Keratinocyte (primary cell): ENCODE data around the gene ADH5. TPM values are rescaled to one million over a fixed set of nuclear protein-coding genes. Genes with fewer than 3 reads are reported as not detected.

Experiments
- DNase-seq: peaks from one replicate; pipeline ENCODE4 v3.0.0-alpha.2; 2011; ENCODE audit warnings: low read depth, missing footprints, low spot score
- FAIRE-seq: peaks from 2 replicates; lab custom pipeline; 2011; peaks lifted over from hg19 to GRCh38; lab: Jason Lieb, UNC
- H2AFZ ChIP-seq: 2 replicates; pipeline ENCODE4 v1.6.0; 2012; ENCODE audit warnings: low read length, control low read depth, inconsistent platforms; ENCODE audit not compliant: control insufficient read depth
- H3K27ac ChIP-seq: 2 replicates; pipeline ENCODE4 v1.5.1; 2011; ENCODE audit warnings: low read length; ENCODE audit not compliant: control insufficient read depth, insufficient read depth
- H3K27me3 ChIP-seq: 3 replicates; pipeline ENCODE4 v1.6.0; 2011; ENCODE audit warnings: low read length; ENCODE audit not compliant: control insufficient read depth, insufficient read depth; ENCODE audit errors: extremely low read depth
- H3K36me3 ChIP-seq, 2 experiments: 2 replicates in 1 of 2; 3 replicates in 1 of 2; pipeline ENCODE4 v1.5.1; 2011; ENCODE audit warnings: low read length in 2 of 2, mild to moderate bottlenecking in 1 of 2; ENCODE audit not compliant: control insufficient read depth in 2 of 2, insufficient read depth in 2 of 2; ENCODE audit errors: extremely low read depth in 1 of 2
- H3K4me1 ChIP-seq: 3 replicates; pipeline ENCODE4 v1.5.1; 2011; ENCODE audit warnings: low read length; ENCODE audit not compliant: control insufficient read depth, insufficient read depth; ENCODE audit errors: extremely low read depth
- H3K4me2 ChIP-seq: 3 replicates; pipeline ENCODE4 v1.6.0; 2011; ENCODE audit warnings: low read depth, low read length; ENCODE audit not compliant: control insufficient read depth, insufficient read depth; ENCODE audit errors: extremely low read depth
- H3K4me3 ChIP-seq, 3 experiments: fragments of 200-600 bp in 1 of 3; sonication (generic) in 1 of 3; 2 replicates in 2 of 3; 3 replicates in 1 of 3; pipeline ENCODE4 v1.5.1; 2011 to 2016; ENCODE audit warnings: low read length in 3 of 3, mild to moderate bottlenecking in 3 of 3, control low read depth in 2 of 3, inconsistent platforms in 1 of 3, low read depth in 1 of 3, mixed read lengths in 1 of 3, mixed run types in 1 of 3, moderate library complexity in 1 of 3; ENCODE audit not compliant: control insufficient read depth in 2 of 3, insufficient read depth in 2 of 3; ENCODE audit errors: extremely low read depth in 1 of 3
- H3K79me2 ChIP-seq: 2 replicates; pipeline ENCODE4 v1.6.0; 2012; ENCODE audit warnings: low read length; ENCODE audit not compliant: control insufficient read depth, insufficient read depth
- H3K9ac ChIP-seq: 3 replicates; pipeline ENCODE4 v1.6.0; 2011; ENCODE audit warnings: low read length; ENCODE audit not compliant: control insufficient read depth, insufficient read depth; ENCODE audit errors: extremely low read depth
- H3K9me1 ChIP-seq: 3 replicates; pipeline ENCODE4 v1.6.0; 2011; ENCODE audit warnings: low read length; ENCODE audit not compliant: control insufficient read depth, insufficient read depth; ENCODE audit errors: extremely low read depth
- H3K9me3 ChIP-seq: 2 replicates; pipeline ENCODE4 v1.5.1; 2012; ENCODE audit warnings: low read depth, low read length; ENCODE audit not compliant: control insufficient read depth
- H4K20me1 ChIP-seq: 3 replicates; pipeline ENCODE4 v1.6.0; 2011; ENCODE audit warnings: low read length; ENCODE audit not compliant: control insufficient read depth, insufficient read depth; ENCODE audit errors: extremely low read depth
- EZH2 ChIP-seq: IDR thresholded peaks from one replicate; pipeline ENCODE4 v1.6.1; 2012; ENCODE audit warnings: inconsistent platforms, mild to moderate bottlenecking, low read length, moderate library complexity
- dilution Hi-C: fragments of 300-500 bp; cut with MboI; formaldehyde crosslinking; loops from one replicate; pipeline ENCODE4 v1.7.0; 2020; ENCODE audit warnings: low sequenced_read_pairs; ENCODE audit not compliant: extremely low pct_ligation_motif_present
- polyA plus RNA-seq, 5 experiments: library from polyadenylated mRNA; depleted of rRNA in 3 of 5; stranded (reverse) in 3 of 5; stranded (forward) in 1 of 5; unstranded in 1 of 5; fragments of >200 nt; gene quantifications; 1 replicate in 1 of 5; 2 replicates in 3 of 5; 3 replicates in 1 of 5; pipeline versions ENCODE4 v1.2.1 to v1.2.3, GENCODE V29; 2011 to 2012; ENCODE audit warnings: missing spikeins in 2 of 5, low read depth in 1 of 5, low replicate concordance in 1 of 5
- TF ChIP-seq, protein P1 (sequence below), 3 experiments: IDR thresholded peaks in 1 of 3; conservative IDR thresholded peaks in 1 of 3; optimal IDR thresholded peaks in 1 of 3; 2 replicates in 2 of 3; 3 replicates in 1 of 3; pipeline versions ENCODE3 to v1.5.1; 2011; ENCODE audit warnings: low read length in 3 of 3, mild to moderate bottlenecking in 3 of 3, moderate library complexity in 2 of 3, control low read depth in 1 of 3, inconsistent platforms in 1 of 3; ENCODE audit not compliant: insufficient read depth in 2 of 3; ENCODE audit errors: extremely low read depth in 1 of 3

The ADH5 gene
- polyA plus RNA-seq, 1 donor (not counting 4 experiments of a cell fraction or from before 2014, with no cell fraction given), result 314 TPM

DNA sequence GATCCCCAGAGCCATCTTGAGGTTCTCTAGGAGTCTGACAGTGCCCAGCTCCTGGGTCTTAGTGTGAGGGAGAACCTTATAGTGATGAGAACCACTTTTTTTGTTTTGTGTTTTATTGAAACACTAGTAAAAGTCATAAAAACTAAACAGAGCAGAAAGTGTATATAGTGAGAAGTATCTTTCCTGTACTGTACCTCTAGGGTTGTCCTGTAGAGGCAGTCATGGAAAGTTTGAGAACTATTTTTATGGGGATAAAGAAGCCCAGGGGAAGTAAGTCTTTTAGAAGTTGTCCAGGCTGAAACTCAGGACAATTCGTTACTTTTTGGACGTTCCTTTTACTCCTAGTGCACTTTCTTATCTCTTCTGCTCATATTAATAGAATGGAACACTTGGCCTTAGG is 40.9 kb downstream of the ADH5 start:
- no peak overlapping the region for H3K9ac ChIP-seq
- no peaks in the 10 kb centered on the region for H3K9me3 ChIP-seq
- no peaks in the 10 kb centered on the region for H3K9me1 ChIP-seq
- peaks cover 2% of the 10 kb centered on the region for H3K79me2 ChIP-seq
- H3K4me3 ChIP-seq, result no peak overlapping the region
- FAIRE-seq (peak; percentile 39), DNase-seq (no peak)
- H3K27ac ChIP-seq, result no peak overlapping the region
- no peaks in the 10 kb centered on the region for H3K4me1 ChIP-seq
- dilution Hi-C loops, result no loop called here
- H2AFZ ChIP-seq, result no peak overlapping the region
- peaks cover 4 to 26% of the 10 kb centered on the region in 2 experiments for H3K36me3 ChIP-seq
- no peaks in the 10 kb centered on the region for H3K27me3 ChIP-seq
- H3K4me2 ChIP-seq, result no peak overlapping the region
- no peaks in the 10 kb centered on the region for H4K20me1 ChIP-seq
- TF ChIP-seq EZH2, result no peak
- TF ChIP-seq, protein P1, sequence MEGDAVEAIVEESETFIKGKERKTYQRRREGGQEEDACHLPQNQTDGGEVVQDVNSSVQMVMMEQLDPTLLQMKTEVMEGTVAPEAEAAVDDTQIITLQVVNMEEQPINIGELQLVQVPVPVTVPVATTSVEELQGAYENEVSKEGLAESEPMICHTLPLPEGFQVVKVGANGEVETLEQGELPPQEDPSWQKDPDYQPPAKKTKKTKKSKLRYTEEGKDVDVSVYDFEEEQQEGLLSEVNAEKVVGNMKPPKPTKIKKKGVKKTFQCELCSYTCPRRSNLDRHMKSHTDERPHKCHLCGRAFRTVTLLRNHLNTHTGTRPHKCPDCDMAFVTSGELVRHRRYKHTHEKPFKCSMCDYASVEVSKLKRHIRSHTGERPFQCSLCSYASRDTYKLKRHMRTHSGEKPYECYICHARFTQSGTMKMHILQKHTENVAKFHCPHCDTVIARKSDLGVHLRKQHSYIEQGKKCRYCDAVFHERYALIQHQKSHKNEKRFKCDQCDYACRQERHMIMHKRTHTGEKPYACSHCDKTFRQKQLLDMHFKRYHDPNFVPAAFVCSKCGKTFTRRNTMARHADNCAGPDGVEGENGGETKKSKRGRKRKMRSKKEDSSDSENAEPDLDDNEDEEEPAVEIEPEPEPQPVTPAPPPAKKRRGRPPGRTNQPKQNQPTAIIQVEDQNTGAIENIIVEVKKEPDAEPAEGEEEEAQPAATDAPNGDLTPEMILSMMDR (optimal IDR thresholded peaks at IDR 0.05 in 1 of 3, IDR thresholded peaks at IDR 0.05 in 1 of 3, conservative IDR thresholded peaks at IDR 0.05 in 1 of 3; ENCODE audit: extremely low read depth in 1 of 3, insufficient read depth in 2 of 3, low read length in 3 of 3), result no peak

DNA sequence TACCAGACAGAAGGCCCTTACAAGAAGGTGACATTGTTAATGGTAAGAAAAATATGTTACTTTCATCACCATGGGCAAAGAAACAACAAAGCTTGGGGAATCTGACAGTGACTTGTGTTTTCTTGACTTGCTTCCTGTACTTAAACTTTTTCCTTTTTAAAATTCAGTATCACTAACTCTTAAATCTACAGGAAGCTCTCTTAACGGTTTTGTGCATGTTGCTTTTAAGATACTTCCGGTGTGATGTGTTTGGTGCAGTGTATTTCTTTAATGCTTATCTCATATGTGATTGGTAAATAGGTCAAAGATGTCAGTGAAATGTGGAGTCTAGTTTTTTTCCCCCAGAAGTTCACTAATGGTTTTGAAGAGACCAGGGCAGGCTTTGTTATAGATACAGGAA is 45.2 kb downstream of the ADH5 start:
- FAIRE-seq (no peak), DNase-seq (no peak)
- peaks cover 2% of the 10 kb centered on the region for H3K79me2 ChIP-seq
- no peak overlapping the region for H3K4me2 ChIP-seq
- no peak overlapping the region for H3K9ac ChIP-seq
- no peaks in the 10 kb centered on the region for H3K9me3 ChIP-seq
- H3K36me3 ChIP-seq, result peaks cover 4 to 8% of the 10 kb centered on the region in 2 experiments
- H3K27me3 ChIP-seq, result no peaks in the 10 kb centered on the region
- no peak overlapping the region for H3K4me3 ChIP-seq
- dilution Hi-C loops, result no loop called here
- no peak overlapping the region for H2AFZ ChIP-seq
- no peaks in the 10 kb centered on the region for H4K20me1 ChIP-seq
- no peak overlapping the region for H3K27ac ChIP-seq
- TF ChIP-seq, protein P1 (optimal IDR thresholded peaks at IDR 0.05 in 1 of 3, IDR thresholded peaks at IDR 0.05 in 1 of 3, conservative IDR thresholded peaks at IDR 0.05 in 1 of 3; ENCODE audit: extremely low read depth in 1 of 3, insufficient read depth in 2 of 3, low read length in 3 of 3), result no peak
- TF ChIP-seq EZH2, result no peak
- H3K9me1 ChIP-seq, result no peaks in the 10 kb centered on the region
- no peaks in the 10 kb centered on the region for H3K4me1 ChIP-seq
